ENCODE results near the gene ASZ1.

The ASZ1 gene

GRCh38 chr7:117385363-117386109, 41.8 kb downstream of the ASZ1 start:
- TF ChIP-seq SPI1 (IDR thresholded peaks at IDR 0.05; ENCODE audit: borderline replicate concordance, low read depth) (no peak), GABPA (IDR thresholded peaks at IDR 0.05; ENCODE audit: low read depth) (no peak), POLR2AphosphoS5 (IDR thresholded peaks at IDR 0.05; ENCODE audit: low read depth) (no peak), CTCF (IDR thresholded peaks at IDR 0.05; ENCODE audit: insufficient read depth, low read length) (no peak), REST (IDR thresholded peaks at IDR 0.05; ENCODE audit: insufficient replicate concordance, low read depth) (no peak)
- H3K4me3 ChIP-seq (replicated peaks; ENCODE audit: insufficient read depth, low read length): no peak overlapping the region
- no peak for DNase-seq (ENCODE audit: low read depth in 1 of 2, low spot score in 1 of 2)
- H3K27ac ChIP-seq (replicated peaks): no peak overlapping the region
- no peaks in the 10 kb centered on the region for H3K27me3 ChIP-seq (ENCODE audit: insufficient read depth, poor library complexity, severe bottlenecking)

GRCh38 chr7:117384688-117385362, 42.5 kb downstream of the ASZ1 start:
- Histone ChIP-seq H3K4me3 (replicated peaks; ENCODE audit: insufficient read depth, low read length) (no peak overlapping the region), H3K27ac (replicated peaks) (no peak overlapping the region), H3K27me3 (ENCODE audit: insufficient read depth, poor library complexity, severe bottlenecking) (no peaks in the 10 kb centered on the region)
- TF ChIP-seq GABPA (IDR thresholded peaks at IDR 0.05; ENCODE audit: low read depth): no peak
- no peak for TF ChIP-seq SPI1 (IDR thresholded peaks at IDR 0.05; ENCODE audit: borderline replicate concordance, low read depth)
- no peak for TF ChIP-seq REST (IDR thresholded peaks at IDR 0.05; ENCODE audit: insufficient replicate concordance, low read depth)
- no peak for TF ChIP-seq CTCF (IDR thresholded peaks at IDR 0.05; ENCODE audit: insufficient read depth, low read length)
- no peak for TF ChIP-seq POLR2AphosphoS5 (IDR thresholded peaks at IDR 0.05; ENCODE audit: low read depth)
- no peak for DNase-seq (ENCODE audit: low read depth in 1 of 2, low spot score in 1 of 2)

- Histone ChIP-seq H3K4me3 (replicated peaks; ENCODE audit: insufficient read depth, low read length) (no peak overlapping the region), H3K27ac (replicated peaks) (no peak overlapping the region), H3K27me3 (ENCODE audit: insufficient read depth, poor library complexity, severe bottlenecking) (no peaks in the 10 kb centered on the region)
- DNase-seq (ENCODE audit: low read depth in 1 of 2, low spot score in 1 of 2): no peak
- no peak for TF ChIP-seq SPI1 (IDR thresholded peaks at IDR 0.05; ENCODE audit: borderline replicate concordance, low read depth)
- TF ChIP-seq REST (IDR thresholded peaks at IDR 0.05; ENCODE audit: insufficient replicate concordance, low read depth): no peak
- TF ChIP-seq GABPA (IDR thresholded peaks at IDR 0.05; ENCODE audit: low read depth): no peak
- TF ChIP-seq CTCF (IDR thresholded peaks at IDR 0.05; ENCODE audit: insufficient read depth, low read length): no peak
- TF ChIP-seq POLR2AphosphoS5 (IDR thresholded peaks at IDR 0.05; ENCODE audit: low read depth): no peak
Observed at GRCh38 chr7:117383483-117384189, 43.7 kb downstream of the ASZ1 start.

Data from HL-60 (cell line).